ENCODE data around the gene TNIK. TPM values are rescaled to one million over a fixed set of nuclear protein-coding genes. Genes with fewer than 3 reads are reported as not detected.

Gene TNIK
- total and polyA plus RNA-seq, 10 of the 15 experiments (the other 5 are each of a cell fraction or from before 2014, with no cell fraction given), result 13.9 to 74.3 (median 48.2) TPM

DNA sequence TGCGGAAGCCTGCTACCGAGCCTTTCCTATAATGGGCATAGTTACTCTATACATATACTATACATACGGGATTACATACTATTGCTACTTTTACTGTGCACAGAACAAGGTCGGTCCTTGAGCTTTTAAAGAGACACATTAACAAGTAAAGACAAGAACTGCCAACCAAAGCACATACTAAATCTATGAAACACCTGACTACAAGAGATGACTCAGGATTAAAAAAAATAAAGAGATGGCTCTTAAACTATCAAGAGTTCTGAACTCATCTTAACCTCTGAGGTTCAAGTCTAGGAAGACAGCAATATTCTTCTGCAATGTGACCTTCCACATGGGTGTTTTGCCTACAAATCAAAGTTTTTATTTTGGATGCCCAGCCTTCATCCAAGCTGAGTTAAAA is 106.8 kb downstream of the TNIK start:
- DNase-seq (ENCODE audit: low read depth, low spot score) (no peak), FAIRE-seq (no peak), ATAC-seq (no peak)
- ChIA-PET SMC1A (ENCODE audit: uncharacterized antibody, unreplicated experiment) (interaction anchor here (0.8 to 6.0 kb wide), 9 partner anchors 8 to 88 kb away, joined by 3 to 19 read pairs (median 3); no protein-coding TSS in a partner anchor), RAD21 (ENCODE audit: unreplicated experiment) (interaction anchor here (1.0 kb wide), 1 partner anchor 167 kb away, joined by 3 read pairs; no protein-coding TSS in a partner anchor), POLR2A (interaction anchor here (1.8 kb wide), 1 partner anchor 16 kb away, joined by 6 read pairs; no protein-coding TSS in a partner anchor), CTCF (interaction anchor here (1.6 to 1.7 kb wide), 2 partner anchors 11 to 98 kb away, joined by 6 to 7 read pairs; no protein-coding TSS in a partner anchor)
- H3K9ac ChIP-seq (ENCODE audit: control insufficient read depth, insufficient read depth, low read length), result no peak overlapping the region
- no peak overlapping the region for H3K27ac ChIP-seq (ENCODE audit: control insufficient read depth, insufficient read depth)
- intact Hi-C loops (cut with micrococcal nuclease; ENCODE audit: unreplicated experiment), result loop anchor here (10.0 kb wide), 1 partner anchor 451 kb away; no protein-coding TSS in a partner anchor
- peaks cover 71% of the 10 kb centered on the region for H3K4me1 ChIP-seq (ENCODE audit: control insufficient read depth, insufficient read depth, low read length)
- H3K4me2 ChIP-seq (ENCODE audit: control insufficient read depth, insufficient read depth), result no peak overlapping the region
- in situ Hi-C loops (cut with MboI), result no loop called here
- peaks cover 0 to 9% of the 10 kb centered on the region in 2 experiments; a peak in 1 of 4 replicates for H3K36me3 ChIP-seq (ENCODE audit: control insufficient read depth in 2 of 2, insufficient read depth in 2 of 2, low read length in 1 of 2)
- H4K20me1 ChIP-seq (ENCODE audit: control insufficient read depth, insufficient read depth), result no peaks in the 10 kb centered on the region
- no peak overlapping the region for H3K4me3 ChIP-seq
- no peak overlapping the region for H2AFZ ChIP-seq (ENCODE audit: control insufficient read depth, low read depth, low read length)
- peaks cover 2% of the 10 kb centered on the region; the same call in 2 of the 3 replicates for H3K9me3 ChIP-seq (replicated peaks; ENCODE audit: control insufficient read depth, insufficient read depth, low read length)
- H3K79me2 ChIP-seq (ENCODE audit: control insufficient read depth, insufficient read depth, low read length), result peaks cover 93% of the 10 kb centered on the region
- BruUV-seq (replicated peaks), result no TSS peak
- TF ChIP-seq ZBED1 (IDR thresholded peaks at IDR 0.05; ENCODE audit: borderline replicate concordance) (no peak), EGR1 (IDR thresholded peaks at IDR 0.05; ENCODE audit: borderline replicate concordance in 1 of 2, low read depth in 2 of 2, low read length in 2 of 2) (no peak), NR2F1 (conservative IDR thresholded peaks at IDR 0.05) (no peak), MTA3 (IDR thresholded peaks at IDR 0.05; ENCODE audit: borderline replicate concordance, low read length) (no peak), BCL11A (IDR thresholded peaks at IDR 0.05; ENCODE audit: low read depth, low read length) (no peak), NFXL1 (IDR thresholded peaks at IDR 0.05; ENCODE audit: borderline replicate concordance) (no peak), SP1 (IDR thresholded peaks at IDR 0.05; ENCODE audit: low read depth, low read length) (no peak), SIN3A (IDR thresholded peaks at IDR 0.05; ENCODE audit: low read depth, low read length) (no peak), CBX3 (IDR thresholded peaks at IDR 0.05; ENCODE audit: borderline replicate concordance, low read depth) (no peak)
- TF ChIP-seq, protein P1, sequence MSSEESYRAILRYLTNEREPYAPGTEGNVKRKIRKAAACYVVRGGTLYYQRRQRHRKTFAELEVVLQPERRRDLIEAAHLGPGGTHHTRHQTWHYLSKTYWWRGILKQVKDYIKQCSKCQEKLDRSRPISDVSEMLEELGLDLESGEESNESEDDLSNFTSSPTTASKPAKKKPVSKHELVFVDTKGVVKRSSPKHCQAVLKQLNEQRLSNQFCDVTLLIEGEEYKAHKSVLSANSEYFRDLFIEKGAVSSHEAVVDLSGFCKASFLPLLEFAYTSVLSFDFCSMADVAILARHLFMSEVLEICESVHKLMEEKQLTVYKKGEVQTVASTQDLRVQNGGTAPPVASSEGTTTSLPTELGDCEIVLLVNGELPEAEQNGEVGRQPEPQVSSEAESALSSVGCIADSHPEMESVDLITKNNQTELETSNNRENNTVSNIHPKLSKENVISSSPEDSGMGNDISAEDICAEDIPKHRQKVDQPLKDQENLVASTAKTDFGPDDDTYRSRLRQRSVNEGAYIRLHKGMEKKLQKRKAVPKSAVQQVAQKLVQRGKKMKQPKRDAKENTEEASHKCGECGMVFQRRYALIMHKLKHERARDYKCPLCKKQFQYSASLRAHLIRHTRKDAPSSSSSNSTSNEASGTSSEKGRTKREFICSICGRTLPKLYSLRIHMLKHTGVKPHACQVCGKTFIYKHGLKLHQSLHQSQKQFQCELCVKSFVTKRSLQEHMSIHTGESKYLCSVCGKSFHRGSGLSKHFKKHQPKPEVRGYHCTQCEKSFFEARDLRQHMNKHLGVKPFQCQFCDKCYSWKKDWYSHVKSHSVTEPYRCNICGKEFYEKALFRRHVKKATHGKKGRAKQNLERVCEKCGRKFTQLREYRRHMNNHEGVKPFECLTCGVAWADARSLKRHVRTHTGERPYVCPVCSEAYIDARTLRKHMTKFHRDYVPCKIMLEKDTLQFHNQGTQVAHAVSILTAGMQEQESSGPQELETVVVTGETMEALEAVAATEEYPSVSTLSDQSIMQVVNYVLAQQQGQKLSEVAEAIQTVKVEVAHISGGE (CRISPR knock-in tag; IDR thresholded peaks at IDR 0.05), result no peak
- WGBS (ENCODE audit: insufficient coverage, insufficient replicate concordance, low lambda C conversion rate, missing lambda C conversion rate), result 97% methylated on average over 4 of the region's 4 CpGs
- H3K27me3 ChIP-seq (replicated peaks in 1 of 2; ENCODE audit: control insufficient read depth in 2 of 2, insufficient read depth in 2 of 2, low read length in 1 of 2), result no peaks in the 10 kb centered on the region

All from GM12878 (cell line).